Brain microvascular endothelial cell (primary cell): ENCODE results near the gene RNASEH2B.
A peak's percentile ranks its signal among the peaks of the same experiment; 100 is the strongest.

Experiments
- DNase-seq: peaks from one replicate; pipeline ENCODE4 v3.0.0-alpha.2; 2020
- H3K27ac ChIP-seq: fragments of 250-450 bp; sonication (Bioruptor Pico); 2 replicates; pipeline ENCODE4 v1.5.1; 2020; ENCODE audit warnings: mild to moderate bottlenecking, moderate library complexity
- H3K27me3 ChIP-seq: fragments of 250-450 bp; sonication (Bioruptor Pico); replicated peaks from 2 replicates; pipeline ENCODE4 v1.5.1; 2020; ENCODE audit warnings: mild to moderate bottlenecking
- H3K36me3 ChIP-seq: fragments of 250-450 bp; sonication (Bioruptor Pico); replicated peaks from 2 replicates; pipeline ENCODE4 v1.5.1; 2020; ENCODE audit warnings: mild to moderate bottlenecking
- H3K4me3 ChIP-seq: 2 replicates; pipeline ENCODE4 v1.5.1; 2011; ENCODE audit warnings: low read depth, mild to moderate bottlenecking, control low read depth, low read length, moderate library complexity
- in situ Hi-C: cut with HindIII; loops from 2 replicates; pipeline ENCODE4 v1.10.0; 2017; ENCODE audit warnings: low sequenced_read_pairs, low pct_ligation_motif_present
- TF ChIP-seq, protein P1 (sequence below): IDR thresholded peaks from 2 replicates; pipeline ENCODE4 v1.5.1; 2011; ENCODE audit warnings: low read depth, mild to moderate bottlenecking, moderate library complexity, low read length, control low read depth, inconsistent platforms; ENCODE audit errors: missing control alignments

The RNASEH2B gene

DNA sequence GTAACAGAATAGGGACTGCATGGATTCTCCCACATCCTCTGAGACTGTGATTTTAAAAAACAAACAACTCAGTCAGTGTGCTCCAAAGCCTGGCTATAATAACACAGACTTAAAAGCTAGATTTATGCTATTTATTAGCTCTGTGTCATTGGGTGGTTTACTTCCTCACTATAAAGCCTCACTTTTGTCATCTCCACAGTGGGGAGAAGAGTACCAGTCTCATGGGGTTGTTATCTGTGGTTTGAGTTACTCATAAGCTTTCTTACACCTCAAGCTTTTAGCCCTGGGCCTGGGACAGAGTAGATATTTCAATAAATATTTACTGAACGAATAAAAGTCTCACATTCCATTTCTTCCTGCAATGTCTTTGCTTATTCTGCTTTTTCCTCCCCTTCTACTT, 5.3 kb downstream of the RNASEH2B start:
- TF ChIP-seq, protein P1, sequence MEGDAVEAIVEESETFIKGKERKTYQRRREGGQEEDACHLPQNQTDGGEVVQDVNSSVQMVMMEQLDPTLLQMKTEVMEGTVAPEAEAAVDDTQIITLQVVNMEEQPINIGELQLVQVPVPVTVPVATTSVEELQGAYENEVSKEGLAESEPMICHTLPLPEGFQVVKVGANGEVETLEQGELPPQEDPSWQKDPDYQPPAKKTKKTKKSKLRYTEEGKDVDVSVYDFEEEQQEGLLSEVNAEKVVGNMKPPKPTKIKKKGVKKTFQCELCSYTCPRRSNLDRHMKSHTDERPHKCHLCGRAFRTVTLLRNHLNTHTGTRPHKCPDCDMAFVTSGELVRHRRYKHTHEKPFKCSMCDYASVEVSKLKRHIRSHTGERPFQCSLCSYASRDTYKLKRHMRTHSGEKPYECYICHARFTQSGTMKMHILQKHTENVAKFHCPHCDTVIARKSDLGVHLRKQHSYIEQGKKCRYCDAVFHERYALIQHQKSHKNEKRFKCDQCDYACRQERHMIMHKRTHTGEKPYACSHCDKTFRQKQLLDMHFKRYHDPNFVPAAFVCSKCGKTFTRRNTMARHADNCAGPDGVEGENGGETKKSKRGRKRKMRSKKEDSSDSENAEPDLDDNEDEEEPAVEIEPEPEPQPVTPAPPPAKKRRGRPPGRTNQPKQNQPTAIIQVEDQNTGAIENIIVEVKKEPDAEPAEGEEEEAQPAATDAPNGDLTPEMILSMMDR, result no peak
- Histone ChIP-seq H3K27me3 (no peaks in the 10 kb centered on the region), H3K4me3 (no peak overlapping the region), H3K27ac (peak overlapping the region; percentile 13), H3K36me3 (no peaks in the 10 kb centered on the region)
- peak; percentile 43 for DNase-seq
- in situ Hi-C loops, result no loop called here

DNA sequence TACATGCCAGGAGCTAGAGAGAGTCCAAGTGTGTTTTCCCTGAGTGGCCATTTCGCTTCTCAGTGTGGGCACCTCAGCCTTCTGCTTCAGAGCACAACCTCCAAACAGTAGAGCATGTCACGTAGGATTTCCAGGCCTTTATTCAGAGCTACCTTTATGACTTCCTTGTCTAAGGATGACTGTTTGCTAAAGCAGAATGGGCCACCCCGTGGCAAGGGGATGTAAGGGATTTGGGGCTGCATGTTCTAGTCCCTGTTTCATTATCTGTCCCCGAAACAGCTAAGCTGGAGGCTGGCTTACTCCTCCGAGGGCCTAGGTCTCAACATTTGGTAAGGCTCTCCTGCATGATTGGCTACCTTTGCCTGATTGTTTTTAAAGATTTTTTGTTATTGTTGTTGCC, 6.0 kb downstream of the RNASEH2B start:
- Histone ChIP-seq H3K27ac (no peak overlapping the region), H3K4me3 (no peak overlapping the region), H3K27me3 (no peaks in the 10 kb centered on the region), H3K36me3 (no peaks in the 10 kb centered on the region)
- in situ Hi-C loops, result no loop called here
- TF ChIP-seq, protein P1, result no peak
- no peak for DNase-seq

DNA sequence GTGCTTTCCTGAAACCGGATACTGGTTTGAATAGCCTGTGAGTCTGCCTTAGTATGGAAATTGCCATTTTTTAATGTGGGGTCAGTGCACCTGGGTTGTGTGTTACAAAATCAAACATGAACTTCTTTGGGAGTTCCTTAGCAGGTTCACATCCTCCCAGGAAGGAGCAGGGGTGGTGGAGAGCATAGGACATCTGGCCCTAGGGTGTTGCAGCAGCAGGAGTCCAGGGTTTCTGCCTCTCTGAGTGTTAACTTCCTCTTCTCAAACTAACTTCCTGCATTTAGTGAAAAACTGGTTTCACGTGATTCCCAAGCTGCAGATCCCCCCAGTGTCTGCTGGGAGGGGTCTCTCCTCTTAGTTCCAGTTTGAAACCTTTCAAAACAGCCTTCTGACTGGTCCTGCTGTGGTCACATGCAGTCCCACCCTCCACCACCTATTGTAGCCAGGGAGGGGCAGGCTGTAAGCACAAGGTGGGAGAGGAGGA, 7.2 kb downstream of the RNASEH2B start:
- TF ChIP-seq, protein P1, result no peak
- DNase-seq, result no peak
- H3K27me3 ChIP-seq, result no peaks in the 10 kb centered on the region
- H3K36me3 ChIP-seq, result no peaks in the 10 kb centered on the region
- H3K27ac ChIP-seq, result no peak overlapping the region
- in situ Hi-C loops, result no loop called here
- H3K4me3 ChIP-seq, result no peak overlapping the region

DNA sequence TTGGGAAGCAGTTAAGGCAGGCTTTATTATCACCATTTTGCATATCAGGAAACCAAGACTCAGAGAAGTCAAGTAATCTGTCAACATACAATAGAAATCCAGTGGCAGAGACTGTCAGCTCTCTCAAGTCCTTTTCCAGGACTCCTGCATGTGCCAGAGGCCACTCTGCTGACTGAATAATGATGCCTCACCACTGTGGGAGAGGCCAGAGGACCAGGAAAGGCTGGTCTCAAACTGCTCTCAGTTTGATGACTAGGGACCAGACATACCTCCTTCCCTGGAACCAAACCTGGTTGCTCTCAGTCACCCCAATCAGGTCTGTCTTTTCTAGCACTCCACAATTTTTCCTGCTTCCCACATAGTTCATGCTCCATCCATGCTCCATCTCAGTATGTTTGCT, 8.0 kb downstream of the RNASEH2B start:
- Histone ChIP-seq H3K27ac (no peak overlapping the region), H3K4me3 (no peak overlapping the region), H3K36me3 (no peaks in the 10 kb centered on the region), H3K27me3 (no peaks in the 10 kb centered on the region)
- TF ChIP-seq, protein P1, result no peak
- no peak for DNase-seq
- in situ Hi-C loops, result no loop called here

DNA sequence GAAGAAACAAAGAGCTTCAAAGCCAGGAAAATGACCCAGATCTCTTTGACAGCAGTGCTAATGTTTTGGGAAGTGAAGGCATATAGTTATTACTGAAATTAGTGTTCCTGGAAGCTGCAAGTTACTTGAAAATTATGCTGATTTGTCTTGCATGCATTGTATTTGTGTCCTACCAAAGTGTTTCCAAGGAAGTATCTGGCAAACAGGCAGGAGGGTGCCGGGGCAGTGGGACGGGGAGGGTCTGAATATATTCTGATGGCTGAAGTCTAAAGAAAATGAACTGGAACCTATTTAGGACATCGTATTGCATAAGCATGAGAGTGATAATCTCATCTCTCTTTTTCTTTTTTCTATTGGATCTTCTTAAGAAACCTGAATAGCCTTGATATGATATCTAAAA, 9.0 kb downstream of the RNASEH2B start:
- Histone ChIP-seq H3K4me3 (no peak overlapping the region), H3K36me3 (no peaks in the 10 kb centered on the region), H3K27ac (no peak overlapping the region), H3K27me3 (no peaks in the 10 kb centered on the region)
- no peak for DNase-seq
- TF ChIP-seq, protein P1, result no peak
- in situ Hi-C loops, result no loop called here

DNA sequence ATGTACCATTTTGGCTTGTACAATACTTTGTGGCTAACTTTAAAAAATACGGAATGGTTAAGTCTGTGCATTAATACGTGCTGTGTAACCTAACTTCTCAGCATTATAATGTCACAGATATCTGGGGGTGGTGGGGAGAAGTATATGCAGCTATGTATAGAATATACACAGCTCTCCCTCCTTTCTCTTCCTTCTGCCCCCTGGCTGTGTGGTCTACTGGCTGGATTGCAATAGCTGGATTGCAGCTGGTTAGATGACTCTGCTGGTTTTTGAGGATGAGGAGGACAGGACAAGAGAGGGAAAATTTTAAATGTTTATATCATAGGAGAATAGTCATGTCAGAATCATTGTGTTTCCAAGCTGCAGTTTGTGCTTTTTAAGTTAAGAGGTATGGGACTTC, 9.7 kb downstream of the RNASEH2B start:
- Histone ChIP-seq H3K27ac (no peak overlapping the region), H3K27me3 (no peaks in the 10 kb centered on the region), H3K4me3 (no peak overlapping the region), H3K36me3 (no peaks in the 10 kb centered on the region)
- TF ChIP-seq, protein P1, result no peak
- in situ Hi-C loops, result no loop called here
- no peak for DNase-seq
